Lung (tissue), 12 donors: Measurements from ENCODE around the gene IGFBP7. TPM values are rescaled to one million over a fixed set of nuclear protein-coding genes. Genes with fewer than 3 reads are reported as not detected.

Source experiments
- ATAC-seq: fragments of 200-7000 bp; cut with Tn5 transposase; one replicate; pipeline ENCODE4 v1.9.1; 2020; ENCODE audit warnings: moderate number of reproducible peaks; ENCODE audit not compliant: insufficient read depth, low FRiP score
- DNase-seq, 3 donors: peaks; one replicate each; pipeline ENCODE4 v3.0.0-alpha.2; 2013 to 2017
- H3K27ac ChIP-seq, 2 donors: one replicate each; pipeline ENCODE4 v1.5.1; 2013; ENCODE audit warnings: mild to moderate bottlenecking in 2 of 2, moderate library complexity in 2 of 2, control low read depth in 1 of 2, inconsistent platforms in 1 of 2, low read depth in 1 of 2, low read length in 1 of 2
- H3K27me3 ChIP-seq, 3 donors: one replicate each; pipeline ENCODE4 v1.5.1; 2013; ENCODE audit warnings: low read length in 2 of 3; ENCODE audit not compliant: control insufficient read depth in 3 of 3, insufficient read depth in 3 of 3
- H3K36me3 ChIP-seq, 4 donors: one replicate each; pipeline ENCODE4 v1.5.1; 2013; ENCODE audit warnings: low read length in 4 of 4, mild to moderate bottlenecking in 1 of 4, moderate library complexity in 1 of 4; ENCODE audit not compliant: control insufficient read depth in 4 of 4, insufficient read depth in 4 of 4
- H3K4me1 ChIP-seq, 5 donors: one replicate each; pipeline ENCODE4 v1.5.1; 2013; ENCODE audit warnings: low read length in 5 of 5, mild to moderate bottlenecking in 2 of 5, moderate library complexity in 1 of 5; ENCODE audit not compliant: control insufficient read depth in 5 of 5, insufficient read depth in 5 of 5
- H3K4me3 ChIP-seq: one replicate; pipeline ENCODE4 v1.5.1; 2013; ENCODE audit warnings: mild to moderate bottlenecking, control low read depth, moderate library complexity
- H3K9ac ChIP-seq, 2 donors: one replicate each; pipeline ENCODE4 v1.5.1; 2013; ENCODE audit warnings: low read length in 2 of 2, control low read depth in 1 of 2; ENCODE audit not compliant: insufficient read depth in 1 of 2
- H3K9me3 ChIP-seq, 4 donors: one replicate each; pipeline ENCODE4 v1.5.1; 2013; ENCODE audit warnings: low read length in 3 of 4, mild to moderate bottlenecking in 1 of 4, moderate library complexity in 1 of 4; ENCODE audit not compliant: control insufficient read depth in 4 of 4, insufficient read depth in 3 of 4
- CTCF ChIP-seq: IDR thresholded peaks from 2 replicates; pipeline ENCODE4 v1.5.1; 2012; ENCODE audit warnings: mild to moderate bottlenecking; ENCODE audit errors: control extremely low read depth, extremely low read depth
- WGBS, 2 donors: extraction: QIAGEN DNeasy Blood & Tissue Kit; methylation state at CpG; one replicate each; pipeline ENCODE4 v1.1.7; 2013; 5-methylcytosine and 5-hydroxymethylcytosine counted together
- polyA plus RNA-seq, 2 donors: library from polyadenylated mRNA; stranded (reverse); fragments of 200-250 nt; gene quantifications; one replicate each; pipeline ENCODE4 v1.2.1, GENCODE V29; 2013
- total RNA-seq, 2 donors: library from RNA; depleted of rRNA in 1 of 2; stranded (reverse); fragments of >200 nt in 1 of 2; gene quantifications; one replicate each; pipeline ENCODE4 v1.2.1, GENCODE V29; 2014 to 2021
- donor health status: control.
- donor health status: control.
- donor health status: Bipolar disorder and iron deficiency.
- donor health status: healthy.
- donor health status: DM: yes; HTN: yes; CAD: no.

IGFBP7 gene
- total and polyA plus RNA-seq, 4 donors = 212 to 517 (median 399) TPM

- DNase-seq = no peak
- Histone ChIP-seq H3K9me3 (peaks cover 0 to 4% (median 0%) of the 10 kb centered on the region in 4 donors), H3K27ac (no peak overlapping the region), H3K36me3 (no peaks in the 10 kb centered on the region), H3K4me1 (peaks cover 0 to 14% (median 0%) of the 10 kb centered on the region in 5 donors), H3K27me3 (peaks cover 0 to 3% (median 0%) of the 10 kb centered on the region in 3 donors), H3K4me3 (no peak overlapping the region), H3K9ac (no peak overlapping the region)
- no peak for ATAC-seq
- WGBS, 2 donors = 73 to 82% methylated on average over 3 of the region's 3 CpGs
- TF ChIP-seq CTCF = no peak
Observed at GRCh38 chr4:57154926-57155325, 44.7 kb upstream of the IGFBP7 start.

GRCh38 chr4:57154191-57154590 lies 44.0 kb upstream of the IGFBP7 start:
- peaks cover 0 to 4% (median 0%) of the 10 kb centered on the region in 4 donors for H3K9me3 ChIP-seq
- H3K4me1 ChIP-seq = peaks cover 0 to 14% (median 0%) of the 10 kb centered on the region in 5 donors
- no peak overlapping the region for H3K27ac ChIP-seq
- no peak for TF ChIP-seq CTCF
- 25 to 36% methylated on average over 4 of the region's 4 CpGs for WGBS, 2 donors
- no peak overlapping the region for H3K9ac ChIP-seq
- peak in 2 of 3 donors; percentile 34 to 52 for DNase-seq
- ATAC-seq = no peak
- H3K27me3 ChIP-seq = peaks cover 0 to 3% (median 0%) of the 10 kb centered on the region in 3 donors
- H3K4me3 ChIP-seq = no peak overlapping the region
- H3K36me3 ChIP-seq = no peaks in the 10 kb centered on the region

- H3K4me3 ChIP-seq = no peak overlapping the region
- H3K27me3 ChIP-seq = peaks cover 0 to 3% (median 0%) of the 10 kb centered on the region in 3 donors
- H3K9ac ChIP-seq = no peak overlapping the region
- DNase-seq (no peak), ATAC-seq (no peak)
- peaks cover 0 to 18% (median 0%) of the 10 kb centered on the region in 5 donors for H3K4me1 ChIP-seq
- peaks cover 0 to 4% (median under 1%) of the 10 kb centered on the region in 4 donors for H3K9me3 ChIP-seq
- no peak overlapping the region for H3K27ac ChIP-seq
- no peaks in the 10 kb centered on the region for H3K36me3 ChIP-seq
- 94% methylated on average over 3 of the region's 3 CpGs for WGBS, 2 donors
- no peak for TF ChIP-seq CTCF
Observed at GRCh38 chr4:57153207-57153606, 43.0 kb upstream of the IGFBP7 start.

GRCh38 chr4:57151481-57151880 lies 41.3 kb upstream of the IGFBP7 start:
- no peak overlapping the region for H3K27ac ChIP-seq
- no peak for DNase-seq
- H3K9ac ChIP-seq = no peak overlapping the region
- no peak for ATAC-seq
- H3K27me3 ChIP-seq = peaks cover 0 to 3% (median 0%) of the 10 kb centered on the region in 3 donors
- 72 to 82% methylated on average over 8 of the region's 8 CpGs for WGBS, 2 donors
- no peaks in the 10 kb centered on the region for H3K36me3 ChIP-seq
- no peak for TF ChIP-seq CTCF
- no peak overlapping the region for H3K4me3 ChIP-seq
- peaks cover 0 to 4% (median under 1%) of the 10 kb centered on the region in 4 donors for H3K9me3 ChIP-seq
- H3K4me1 ChIP-seq = peaks cover 0 to 18% (median 0%) of the 10 kb centered on the region in 5 donors
